Effector memory CD8-positive, alpha-beta T cell (primary cell): ENCODE measurements around the gene SCYGR7.

Source experiments
- ATAC-seq: fragments of 150-1000 bp; cut with Tn5 transposase; replicated peaks from 2 replicates; pipeline ENCODE4 v1.10.0; 2021; ENCODE audit warnings: mild to moderate bottlenecking, moderate library complexity
- DNase-seq, 3 experiments: peaks; one replicate each; pipeline ENCODE4 v3.0.0; 2021
- H3K27ac Mint-ChIP-seq, 2 donors: one replicate each; pipeline ENCODE4 v1.8.0; 2022; ENCODE audit warnings: mild to moderate bottlenecking in 2 of 2, mixed read lengths in 2 of 2, moderate library complexity in 2 of 2
- H3K27me3 Mint-ChIP-seq, 2 donors: one replicate each; pipeline ENCODE4 v1.8.0; 2022; ENCODE audit warnings: mixed read lengths in 2 of 2
- H3K36me3 Mint-ChIP-seq: one replicate; pipeline ENCODE4 v1.8.0; 2022; ENCODE audit warnings: mild to moderate bottlenecking, moderate library complexity, mixed read lengths; ENCODE audit not compliant: insufficient read depth
- H3K4me1 Mint-ChIP-seq, 2 donors: one replicate each; pipeline ENCODE4 v1.8.0; 2022; ENCODE audit warnings: low read depth in 2 of 2, mixed read lengths in 2 of 2
- H3K4me3 Mint-ChIP-seq, 2 donors: one replicate each; pipeline ENCODE4 v1.8.0; 2022; ENCODE audit warnings: mild to moderate bottlenecking in 2 of 2, mixed read lengths in 2 of 2, moderate library complexity in 2 of 2
- H3K9me3 Mint-ChIP-seq, 2 donors: one replicate each; pipeline ENCODE4 v1.8.0; 2022; ENCODE audit warnings: mixed read lengths in 2 of 2
- total RNA-seq, 9 experiments: gene quantifications; one replicate each; lab custom pipeline; 2026; lab: John Stamatoyannopoulos, UW

SCYGR7 gene, protein sequence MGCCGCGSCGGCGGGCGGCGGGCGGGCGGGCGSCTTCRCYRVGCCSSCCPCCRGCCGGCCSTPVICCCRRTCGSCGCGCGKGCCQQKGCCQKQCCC
- total RNA-seq = 0 reads per million in 9 experiments

DNA sequence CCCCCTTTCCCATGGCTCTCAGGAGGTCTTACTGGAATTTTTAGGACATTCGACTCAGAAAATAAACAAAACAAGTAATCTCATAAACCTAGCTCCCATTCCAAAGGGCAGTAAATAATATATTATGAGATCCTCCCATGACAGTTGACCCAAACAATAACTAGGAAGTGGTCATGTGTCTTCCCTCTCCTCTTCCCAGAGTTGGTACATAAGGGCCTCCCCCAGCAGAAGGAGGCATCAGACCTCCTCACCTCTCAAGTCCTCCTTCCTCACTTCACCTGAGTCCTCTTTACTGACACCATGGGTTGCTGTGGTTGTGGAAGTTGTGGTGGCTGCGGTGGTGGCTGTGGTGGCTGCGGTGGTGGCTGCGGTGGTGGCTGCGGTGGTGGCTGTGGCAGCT, at the start of gene SCYGR7:
TSS of gene SCYGR7 (plus strand) at position 301 of the 400 bp plus-strand sequence. CDS start at position 301, 0 bp downstream.
- no peaks in the 10 kb centered on the region for H3K4me1 Mint-ChIP-seq
- H3K27me3 Mint-ChIP-seq = peaks cover 15 to 37% of the 10 kb centered on the region in 2 donors
- DNase-seq = no peak
- peaks cover 4% of the 10 kb centered on the region for H3K36me3 Mint-ChIP-seq
- no peak within 1 kb of the TSS for H3K27ac Mint-ChIP-seq
- no peak within 1 kb of the TSS for H3K4me3 Mint-ChIP-seq
- no peak for ATAC-seq
- no peaks in the 10 kb centered on the region for H3K9me3 Mint-ChIP-seq

DNA sequence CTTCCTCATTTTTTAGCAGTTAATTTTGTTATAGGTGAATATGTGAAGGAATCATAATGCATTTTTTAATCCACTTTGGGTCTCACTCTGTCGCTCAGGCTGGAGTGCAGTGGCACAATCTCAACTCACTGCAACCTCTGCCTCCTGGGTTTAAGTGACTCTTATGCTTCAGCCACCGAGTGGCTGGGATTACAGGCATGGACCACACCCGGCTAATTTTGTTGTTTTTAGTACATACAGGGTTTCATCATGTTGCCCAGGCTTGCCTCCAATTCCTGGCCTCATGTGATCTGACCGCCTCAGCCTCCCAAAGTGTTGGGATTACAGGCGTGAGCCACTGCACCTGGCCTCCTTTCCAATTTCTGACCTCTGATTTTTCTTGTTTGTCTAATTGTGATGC, 43.9 kb upstream of the SCYGR7 start:
- H3K4me1 Mint-ChIP-seq = no peaks in the 10 kb centered on the region
- DNase-seq (no peak), ATAC-seq (no peak)
- H3K4me3 Mint-ChIP-seq = no peak overlapping the region
- H3K27me3 Mint-ChIP-seq = peaks cover 5 to 35% of the 10 kb centered on the region in 2 donors
- H3K27ac Mint-ChIP-seq = no peak overlapping the region
- H3K36me3 Mint-ChIP-seq = no peaks in the 10 kb centered on the region
- no peaks in the 10 kb centered on the region for H3K9me3 Mint-ChIP-seq

DNA sequence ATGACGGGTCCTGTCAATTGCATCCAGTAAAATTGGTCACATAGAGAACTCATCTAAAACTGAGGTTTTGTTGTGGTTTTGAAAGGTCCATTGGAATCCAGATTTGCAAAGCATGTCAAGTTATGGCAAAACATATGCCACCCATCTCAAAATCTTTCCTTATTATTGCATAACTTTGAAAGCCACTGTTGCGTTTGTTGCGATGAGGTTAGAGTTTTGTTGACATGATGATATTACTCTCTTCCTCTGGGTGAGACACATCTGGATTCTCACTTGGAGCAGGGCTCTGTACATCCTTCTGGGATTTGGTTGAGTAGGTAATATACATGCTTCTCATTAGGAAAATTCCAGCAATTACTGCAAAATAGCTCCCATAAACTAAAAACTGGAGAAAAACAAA, 40.9 kb upstream of the SCYGR7 start:
- Mint-ChIP-seq H3K36me3 (peaks cover 2% of the 10 kb centered on the region), H3K4me3 (no peak overlapping the region), H3K27me3 (peaks cover 20 to 61% of the 10 kb centered on the region in 2 donors), H3K9me3 (no peaks in the 10 kb centered on the region), H3K27ac (no peak overlapping the region), H3K4me1 (no peaks in the 10 kb centered on the region)
- DNase-seq (no peak), ATAC-seq (no peak)

DNA sequence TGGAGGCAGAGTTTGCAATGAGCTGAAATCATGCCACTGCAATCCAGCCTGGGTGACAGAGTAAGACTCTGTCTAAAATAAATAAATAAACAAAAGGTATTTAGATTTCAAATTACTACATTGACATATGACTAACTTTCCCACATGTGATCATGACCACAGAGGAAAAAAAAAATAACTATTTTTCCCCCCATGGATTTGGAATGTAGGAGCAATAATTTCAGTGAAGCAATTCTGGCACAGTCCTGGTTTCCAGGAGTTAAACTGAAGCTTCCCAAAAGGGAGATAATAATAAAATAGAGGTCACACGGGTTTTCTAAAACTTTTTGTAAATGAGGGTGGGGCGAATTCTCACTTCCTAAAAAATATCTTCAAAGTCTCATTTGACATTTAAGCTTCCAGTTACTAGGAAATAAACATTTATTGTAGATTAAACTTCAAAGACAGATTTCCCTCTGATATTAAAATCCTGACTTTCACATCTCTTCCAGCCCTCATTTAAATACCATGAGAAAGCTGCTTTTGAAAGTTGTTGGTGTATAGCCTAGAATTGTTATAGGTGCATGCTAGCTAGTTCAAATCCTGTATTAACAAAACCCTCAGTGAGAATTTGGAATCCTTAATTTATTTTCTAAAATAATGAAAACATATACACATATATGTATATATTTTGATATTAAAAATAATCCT, 31.0 kb upstream of the SCYGR7 start:
- ATAC-seq = no peak
- Mint-ChIP-seq H3K27me3 (peaks cover 11 to 34% of the 10 kb centered on the region in 2 donors), H3K36me3 (no peaks in the 10 kb centered on the region), H3K4me3 (no peak overlapping the region), H3K9me3 (peaks cover 0 to 1% of the 10 kb centered on the region in 2 donors), H3K27ac (no peak overlapping the region), H3K4me1 (no peaks in the 10 kb centered on the region)
- no peak for DNase-seq

DNA sequence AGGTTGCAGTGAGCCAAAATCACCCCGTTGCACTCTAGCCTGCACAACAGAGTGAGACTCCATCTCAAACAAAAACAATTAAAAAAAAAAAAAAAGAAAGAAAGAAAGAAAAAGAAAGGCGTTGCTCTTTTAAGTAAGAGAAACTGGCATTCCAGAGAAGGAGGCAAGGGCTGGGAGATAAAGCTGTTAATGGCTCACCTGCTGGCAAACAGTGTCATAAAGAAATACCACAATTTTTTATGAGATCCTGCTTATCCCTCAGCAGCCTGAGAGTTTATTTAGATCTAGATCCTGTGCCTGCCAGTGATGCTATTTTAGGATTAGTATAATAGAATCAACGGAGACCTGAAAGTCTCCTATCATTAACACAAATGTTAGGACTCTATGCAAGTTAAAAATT, 26.6 kb upstream of the SCYGR7 start:
- Mint-ChIP-seq H3K4me1 (no peaks in the 10 kb centered on the region), H3K4me3 (no peak overlapping the region), H3K9me3 (peaks cover 0 to 1% of the 10 kb centered on the region in 2 donors), H3K36me3 (no peaks in the 10 kb centered on the region), H3K27me3 (peaks cover 19 to 33% of the 10 kb centered on the region in 2 donors), H3K27ac (no peak overlapping the region)
- ATAC-seq = no peak
- no peak for DNase-seq

DNA sequence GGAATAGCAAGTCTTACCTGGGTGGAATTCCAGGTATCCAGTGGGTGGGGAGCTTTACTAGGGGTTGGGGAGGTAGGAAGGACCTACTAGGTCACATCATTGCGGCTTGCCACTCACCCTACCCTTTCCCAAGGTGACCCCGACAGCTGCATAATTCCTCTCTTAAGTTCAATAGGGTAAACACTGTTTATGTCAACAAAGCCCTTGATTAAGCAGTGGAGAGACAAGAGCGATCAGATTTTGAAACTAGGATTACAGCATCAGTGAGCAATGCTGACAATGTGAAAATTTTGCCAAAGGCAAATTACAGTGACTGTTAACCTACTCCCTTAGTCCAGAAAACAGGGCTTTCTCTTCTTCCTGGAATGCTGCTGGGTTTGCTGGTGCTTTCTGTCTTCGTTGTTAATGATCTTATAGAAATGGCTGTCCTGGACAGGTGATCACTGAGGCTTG, 24.8 kb upstream of the SCYGR7 start:
- no peak overlapping the region for H3K27ac Mint-ChIP-seq
- no peak for DNase-seq
- ATAC-seq = no peak
- H3K36me3 Mint-ChIP-seq = no peaks in the 10 kb centered on the region
- H3K4me1 Mint-ChIP-seq = no peaks in the 10 kb centered on the region
- no peak overlapping the region for H3K4me3 Mint-ChIP-seq
- peaks cover 19 to 33% of the 10 kb centered on the region in 2 donors for H3K27me3 Mint-ChIP-seq
- H3K9me3 Mint-ChIP-seq = peaks cover 0 to 1% of the 10 kb centered on the region in 2 donors

DNA sequence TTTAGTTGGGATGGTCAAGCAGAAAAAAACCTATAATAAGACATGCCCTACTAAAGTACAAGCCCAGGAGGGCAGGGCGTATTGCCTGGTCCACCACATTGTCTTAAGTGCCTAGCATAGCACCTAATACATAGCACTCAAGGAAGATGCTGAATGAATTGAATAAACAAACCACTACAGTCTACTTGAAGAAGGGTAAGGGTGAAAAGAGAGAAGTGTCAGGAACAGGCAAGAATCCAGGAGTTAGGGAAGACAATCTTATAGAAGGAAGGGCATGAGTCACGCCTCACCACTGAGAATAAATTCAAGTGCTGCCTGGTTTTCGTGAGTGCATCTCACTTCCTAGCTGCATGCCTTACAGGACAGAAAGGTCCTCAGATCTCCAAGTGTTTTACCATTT, 24.2 kb upstream of the SCYGR7 start:
- no peaks in the 10 kb centered on the region for H3K4me1 Mint-ChIP-seq
- H3K27ac Mint-ChIP-seq = no peak overlapping the region
- ATAC-seq (no peak), DNase-seq (no peak)
- H3K36me3 Mint-ChIP-seq = no peaks in the 10 kb centered on the region
- peaks cover 17 to 28% of the 10 kb centered on the region in 2 donors for H3K27me3 Mint-ChIP-seq
- H3K4me3 Mint-ChIP-seq = no peak overlapping the region
- peaks cover 0 to 1% of the 10 kb centered on the region in 2 donors for H3K9me3 Mint-ChIP-seq

DNA sequence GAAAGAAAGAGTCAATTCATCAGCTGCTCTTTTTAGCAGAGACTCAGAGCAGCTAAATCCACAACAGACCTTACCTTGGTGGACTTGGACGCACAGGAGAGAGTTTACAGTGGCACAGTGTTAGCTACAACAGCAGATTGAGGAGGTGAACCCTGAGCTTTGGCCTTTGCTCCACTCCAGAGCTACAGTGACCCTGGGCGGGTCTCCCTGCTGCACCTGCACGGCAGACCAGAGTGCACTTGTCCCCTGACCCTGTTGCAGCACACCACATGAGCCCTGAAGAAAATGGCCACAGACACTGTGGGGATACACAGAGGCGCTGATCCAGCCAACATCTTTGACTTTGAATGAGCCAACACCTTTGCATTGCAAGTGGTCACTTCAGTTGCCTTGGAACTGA, 21.3 kb upstream of the SCYGR7 start:
- peaks cover 10 to 29% of the 10 kb centered on the region in 2 donors for H3K27me3 Mint-ChIP-seq
- peaks cover 4% of the 10 kb centered on the region for H3K36me3 Mint-ChIP-seq
- H3K9me3 Mint-ChIP-seq = no peaks in the 10 kb centered on the region
- no peak overlapping the region for H3K4me3 Mint-ChIP-seq
- no peak overlapping the region for H3K27ac Mint-ChIP-seq
- DNase-seq (no peak), ATAC-seq (no peak)
- no peaks in the 10 kb centered on the region for H3K4me1 Mint-ChIP-seq

DNA sequence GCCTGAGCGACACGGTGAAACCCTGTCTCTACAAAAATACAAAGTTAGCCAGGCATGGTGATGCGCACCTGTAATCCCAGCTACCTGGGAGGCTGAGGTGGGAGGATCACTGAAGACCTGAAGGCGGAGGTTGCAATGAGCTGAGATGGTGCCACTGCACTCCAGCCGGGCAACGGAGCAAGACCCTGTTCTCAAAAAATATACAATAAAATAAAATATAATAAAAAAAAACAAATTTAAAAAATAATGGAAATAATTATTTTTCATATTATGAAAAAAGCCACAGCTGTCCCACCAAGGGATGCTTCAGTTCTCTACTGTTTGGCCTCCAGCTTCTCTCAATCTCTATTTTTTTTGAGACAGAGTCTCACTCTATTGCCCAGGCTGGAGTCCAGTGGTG, 20.7 kb upstream of the SCYGR7 start:
- DNase-seq (no peak), ATAC-seq (no peak)
- Mint-ChIP-seq H3K9me3 (no peaks in the 10 kb centered on the region), H3K27ac (no peak overlapping the region), H3K4me1 (no peaks in the 10 kb centered on the region), H3K27me3 (peaks cover 7 to 24% of the 10 kb centered on the region in 2 donors), H3K4me3 (no peak overlapping the region), H3K36me3 (peaks cover 4% of the 10 kb centered on the region)

DNA sequence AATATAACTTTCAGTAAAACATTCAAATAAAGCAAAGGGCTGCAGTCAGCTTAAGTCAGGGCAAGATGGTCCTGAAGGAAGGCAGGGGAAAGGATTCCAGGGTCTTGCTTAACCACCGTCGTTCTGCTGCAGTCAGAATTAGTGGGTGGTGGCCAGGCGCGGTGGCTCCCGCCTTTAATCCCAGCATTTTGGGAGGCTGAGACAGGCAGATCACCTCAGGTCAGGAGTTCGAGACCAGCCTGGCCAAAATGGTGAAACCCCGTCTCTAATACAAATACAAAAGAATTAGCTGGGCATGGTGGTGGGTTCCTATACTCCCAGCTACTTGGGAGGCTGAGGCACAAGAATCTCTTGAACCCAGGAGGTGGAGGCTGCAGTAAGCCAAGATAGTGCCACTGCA, 17.1 kb upstream of the SCYGR7 start:
- Mint-ChIP-seq H3K36me3 (peaks cover 4% of the 10 kb centered on the region), H3K4me3 (no peak overlapping the region), H3K27ac (no peak overlapping the region), H3K9me3 (no peaks in the 10 kb centered on the region), H3K4me1 (no peaks in the 10 kb centered on the region), H3K27me3 (peaks cover 0 to 12% of the 10 kb centered on the region in 2 donors)
- ATAC-seq = no peak
- DNase-seq = no peak

DNA sequence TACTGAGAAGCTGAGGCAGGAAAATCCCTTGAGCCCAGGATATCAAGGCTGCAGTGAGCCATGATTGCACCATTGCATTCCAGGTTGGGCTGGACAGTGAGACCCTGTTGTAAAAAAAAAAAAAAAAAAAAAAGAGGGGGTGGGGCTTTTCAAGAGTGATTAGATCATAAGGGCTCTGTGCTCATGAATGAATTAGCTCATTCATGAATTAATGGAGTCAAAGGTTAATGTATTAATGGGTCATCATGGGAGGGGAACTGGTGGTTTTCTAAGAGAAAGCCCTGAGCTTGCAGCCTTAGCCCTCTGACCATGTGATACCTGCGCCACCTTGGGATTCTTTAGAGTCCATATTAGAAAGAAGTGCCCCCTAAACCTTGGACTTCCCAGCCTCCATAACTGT, 14.8 kb upstream of the SCYGR7 start:
- peaks cover 0 to 28% of the 10 kb centered on the region in 2 donors for H3K27me3 Mint-ChIP-seq
- no peak overlapping the region for H3K4me3 Mint-ChIP-seq
- H3K9me3 Mint-ChIP-seq = no peaks in the 10 kb centered on the region
- no peak overlapping the region for H3K27ac Mint-ChIP-seq
- peaks cover 4% of the 10 kb centered on the region for H3K36me3 Mint-ChIP-seq
- peaks cover 0 to 4% of the 10 kb centered on the region in 2 donors for H3K4me1 Mint-ChIP-seq
- ATAC-seq (no peak), DNase-seq (no peak)

DNA sequence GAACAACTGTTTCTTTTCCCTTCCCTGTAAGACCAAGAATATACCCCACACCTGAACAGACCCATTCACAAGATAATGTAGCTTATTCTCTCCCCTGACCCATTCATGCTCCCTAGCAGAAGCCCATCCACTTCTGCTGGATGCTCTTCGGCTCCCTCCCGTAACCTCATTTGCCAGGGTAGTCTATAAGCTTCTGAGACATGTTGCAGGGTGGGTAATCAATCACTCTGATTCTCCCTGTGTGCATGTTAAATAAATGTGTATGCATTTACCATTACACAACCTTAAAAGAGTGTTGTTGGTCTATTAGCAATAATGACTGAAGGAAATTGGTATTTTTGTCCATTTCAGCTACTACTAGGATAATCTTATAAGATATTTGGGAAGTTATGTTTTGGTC, 11.6 kb upstream of the SCYGR7 start:
- Mint-ChIP-seq H3K9me3 (no peaks in the 10 kb centered on the region), H3K27me3 (peaks cover 9 to 19% of the 10 kb centered on the region in 2 donors), H3K27ac (no peak overlapping the region), H3K36me3 (no peaks in the 10 kb centered on the region), H3K4me3 (no peak overlapping the region), H3K4me1 (peaks cover 0 to 4% of the 10 kb centered on the region in 2 donors)
- no peak for ATAC-seq
- no peak for DNase-seq

DNA sequence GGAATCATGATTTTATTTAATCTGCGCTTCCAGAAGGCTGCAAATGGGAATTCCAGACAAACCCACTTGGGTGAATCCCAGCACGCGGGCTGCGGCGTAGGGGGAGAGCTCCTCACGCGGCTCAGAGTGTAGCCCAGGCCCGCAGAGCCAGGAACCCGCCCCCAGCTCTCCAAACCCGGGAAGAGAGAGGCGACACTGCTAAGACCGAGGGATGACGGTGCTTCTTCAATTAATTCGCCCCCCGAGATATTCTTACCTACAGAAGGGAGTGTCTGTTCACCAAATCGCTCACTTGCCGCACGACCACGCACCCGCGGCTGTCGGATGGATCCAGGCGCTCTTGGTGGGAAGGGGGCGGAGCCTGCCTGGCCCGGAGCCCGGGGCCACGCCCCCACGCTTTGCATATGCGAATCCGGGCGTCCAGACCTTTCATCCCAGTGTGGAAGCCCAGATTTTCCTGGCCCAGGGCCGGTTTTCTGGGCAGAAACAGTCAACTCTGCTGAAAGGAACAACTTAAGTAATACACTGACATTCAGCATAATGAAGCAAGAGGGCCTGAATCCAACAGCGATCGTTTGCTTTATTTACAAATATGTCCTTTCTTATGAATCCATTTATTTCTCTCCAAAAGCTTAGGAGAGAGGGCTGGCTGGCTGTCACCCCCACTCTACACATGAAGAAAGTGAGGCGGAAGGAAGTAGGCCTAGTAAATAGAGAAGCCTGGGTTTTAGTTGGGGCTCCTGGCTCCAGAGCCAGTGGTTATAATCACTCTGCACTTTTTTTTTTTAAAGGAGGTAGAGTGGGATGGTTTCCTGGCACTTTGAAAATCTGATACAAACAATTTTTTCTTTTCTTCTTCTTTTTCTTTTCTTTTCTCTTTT, 10.2 kb upstream of the SCYGR7 start, which contains the start of gene SLC19A3:
TSS of gene SLC19A3 (minus strand) at position 342 of the 881 bp plus-strand sequence. CDS start 15,710 bp downstream, outside the sequence.
- Mint-ChIP-seq H3K4me1 (peaks cover 0 to 4% of the 10 kb centered on the region in 2 donors), H3K9me3 (no peaks in the 10 kb centered on the region), H3K27ac (no peak within 1 kb of the TSS), H3K27me3 (peaks cover 22 to 33% of the 10 kb centered on the region in 2 donors), H3K36me3 (no peaks in the 10 kb centered on the region), H3K4me3 (peak within 1 kb of the TSS in 1 of 2 donors; percentile 21)
- DNase-seq = no peak
- ATAC-seq = no peak
